SK-N-SH (cell line): Measurements from ENCODE around the gene CRYBA2. TPM values are rescaled to one million over a fixed set of nuclear protein-coding genes. Genes with fewer than 3 reads are reported as not detected.
A peak's percentile ranks its signal among the peaks of the same experiment; 100 is the strongest.

ENCODE experiments used
- CTCF ChIA-PET: fragments of 300-600, 350-600 bp; formaldehyde crosslinking; extraction: SDS; loops from one replicate; lab custom pipeline; 2021; lab: Yijun Ruan, JAX
- POLR2A ChIA-PET: fragments of 350-600 bp; sonication (Branson Sonifier 250); formaldehyde crosslinking; extraction: SDS; loops from one replicate; lab custom pipeline; 2020; ENCODE audit warnings: antibody characterized with exemption, inconsistent platforms; lab: Yijun Ruan, JAX
- DNase-seq: peaks from one replicate; pipeline ENCODE4 v3.0.0; 2012
- H2AFZ ChIP-seq: fragments of 200-600 bp; sonication (generic); 2 replicates; pipeline ENCODE4 v1.8.1; 2016; ENCODE audit warnings: antibody characterized with exemption, mild to moderate bottlenecking, low read depth
- H3F3A ChIP-seq: fragments of 200-600 bp; sonication (generic); replicated peaks from 2 replicates; pipeline ENCODE3; 2016; ENCODE audit warnings: antibody characterized with exemption, mild to moderate bottlenecking; ENCODE audit not compliant: insufficient read depth
- H3K27ac ChIP-seq, 2 experiments: fragments of 200-500 bp in 1 of 2; fragments of 200-600 bp in 1 of 2; sonication (Bioruptor generic) in 1 of 2; sonication (generic), shearing (Covaris generic) in 1 of 2; 2 replicates each; pipeline versions ENCODE4 v1.5.1 to v1.6.1; 2014 to 2016; ENCODE audit warnings: low read depth in 2 of 2, inconsistent platforms in 1 of 2, low read length in 1 of 2, mild to moderate bottlenecking in 1 of 2, mixed read lengths in 1 of 2
- H3K27me3 ChIP-seq: fragments of 200-600 bp; sonication (generic), shearing (Covaris generic); 2 replicates; pipeline ENCODE4 v1.6.1; 2016; ENCODE audit warnings: mixed run types; ENCODE audit not compliant: insufficient read depth
- H3K36me3 ChIP-seq, 2 experiments: fragments of 200-500 bp in 1 of 2; fragments of 200-600 bp in 1 of 2; sonication (Bioruptor generic) in 1 of 2; sonication (generic) in 1 of 2; replicated peaks in 1 of 2; 2 replicates each; pipeline versions ENCODE3 to v1.5.1; 2014 to 2016; ENCODE audit warnings: low read length in 1 of 2, mild to moderate bottlenecking in 1 of 2; ENCODE audit not compliant: insufficient read depth in 2 of 2, control insufficient read depth in 1 of 2
- H3K4me1 ChIP-seq, 2 experiments: fragments of 200-500 bp in 1 of 2; fragments of 200-600 bp in 1 of 2; sonication (Bioruptor generic) in 1 of 2; sonication (generic), shearing (Covaris generic) in 1 of 2; 2 replicates each; pipeline versions ENCODE4 v1.5.1 to v1.6.1; 2014 to 2016; ENCODE audit warnings: low read depth in 1 of 2, low read length in 1 of 2, mixed run types in 1 of 2; ENCODE audit not compliant: insufficient read depth in 2 of 2, control insufficient read depth in 1 of 2
- H3K4me2 ChIP-seq: fragments of 200-600 bp; sonication (generic), shearing (Covaris generic); 2 replicates; pipeline ENCODE4 v1.6.1; 2017; ENCODE audit warnings: mixed run types
- H3K4me3 ChIP-seq, 2 experiments: fragments of 200-500 bp in 1 of 2; fragments of 200-600 bp in 1 of 2; sonication (Bioruptor generic) in 1 of 2; sonication (generic), shearing (Covaris generic) in 1 of 2; 2 replicates each; pipeline versions ENCODE4 v1.5.1 to v1.8.1; 2014 to 2016; ENCODE audit warnings: low read depth in 2 of 2, inconsistent platforms in 1 of 2, low read length in 1 of 2, mild to moderate bottlenecking in 1 of 2, mixed read lengths in 1 of 2, moderate library complexity in 1 of 2
- H3K79me2 ChIP-seq: fragments of 200-600 bp; sonication (generic); 2 replicates; pipeline ENCODE4 v1.8.1; 2017; ENCODE audit warnings: mild to moderate bottlenecking; ENCODE audit not compliant: insufficient read depth
- H3K9ac ChIP-seq: fragments of 200-600 bp; sonication (generic); 2 replicates; pipeline ENCODE4 v1.6.1; 2017; ENCODE audit warnings: mixed run types
- H3K9me2 ChIP-seq: fragments of 200-600 bp; sonication (generic); 2 replicates; pipeline ENCODE4 v1.6.1; 2017; ENCODE audit warnings: mixed run types
- H3K9me3 ChIP-seq: fragments of 200-600 bp; sonication (generic); 2 replicates; pipeline ENCODE4 v1.6.1; 2017; ENCODE audit warnings: mixed run types, mild to moderate bottlenecking, moderate library complexity
- H4K20me1 ChIP-seq: fragments of 200-600 bp; sonication (generic); 2 replicates; pipeline ENCODE4 v1.6.1; 2017; ENCODE audit warnings: mild to moderate bottlenecking, mixed run types; ENCODE audit not compliant: insufficient read depth
- CTCF ChIP-seq: fragments of 200-600 bp; sonication (generic); IDR thresholded peaks from 2 replicates; pipeline ENCODE4 v1.6.1; 2017; ENCODE audit warnings: antibody characterized with exemption, mild to moderate bottlenecking, moderate library complexity
- ELF1 ChIP-seq: IDR thresholded peaks from 2 replicates; pipeline ENCODE4 v1.4.0; 2012
- EZH2phosphoT487 ChIP-seq: fragments of 200-600 bp; sonication (generic); IDR thresholded peaks from 2 replicates; pipeline ENCODE4 v1.6.1; 2017; ENCODE audit warnings: low read depth, mixed run types, mild to moderate bottlenecking, antibody characterized with exemption, moderate library complexity, borderline replicate concordance
- FOSL2 ChIP-seq: IDR thresholded peaks from 2 replicates; pipeline ENCODE4 v1.4.0; 2012; ENCODE audit warnings: low read depth, mild to moderate bottlenecking, moderate library complexity, borderline replicate concordance
- FOXJ3 ChIP-seq: sonication (generic); formaldehyde crosslinking; IDR thresholded peaks from 2 replicates; pipeline ENCODE4 v1.5.1; 2020; ENCODE audit warnings: mild to moderate bottlenecking, missing genetic modification reagents
- FOXM1 ChIP-seq: IDR thresholded peaks from 2 replicates; pipeline ENCODE4 v1.4.0; 2012; ENCODE audit warnings: low read depth, mild to moderate bottlenecking
- GABPA ChIP-seq: IDR thresholded peaks from 2 replicates; pipeline ENCODE4 v1.4.0; 2012; ENCODE audit warnings: low read depth, mild to moderate bottlenecking
- GATA2 ChIP-seq: sonication (generic); formaldehyde crosslinking; IDR thresholded peaks from 2 replicates; pipeline ENCODE4 v1.5.0; 2020; ENCODE audit warnings: mild to moderate bottlenecking, missing genetic modification reagents
- IRF3 ChIP-seq: fragments of 150-350 bp; IDR thresholded peaks from 2 replicates; pipeline ENCODE4 v1.6.1; 2016; ENCODE audit warnings: mild to moderate bottlenecking, low read depth, low read length
- JUND ChIP-seq: IDR thresholded peaks from 2 replicates; pipeline ENCODE4 v1.4.0; 2012
- MEF2A ChIP-seq: IDR thresholded peaks from 2 replicates; pipeline ENCODE4 v1.4.0; 2012; ENCODE audit warnings: low read depth, borderline replicate concordance
- MXI1 ChIP-seq: IDR thresholded peaks from 2 replicates; pipeline ENCODE4 v1.6.1; 2012; ENCODE audit warnings: mild to moderate bottlenecking, low read depth, low read length, improper control_type of control experiment
- POLR2AphosphoS5 ChIP-seq: IDR thresholded peaks from 2 replicates; pipeline ENCODE4 v1.6.1; 2012; ENCODE audit warnings: low read depth, low read length
- RAD21 ChIP-seq: IDR thresholded peaks from 2 replicates; pipeline ENCODE4 v1.6.1; 2012; ENCODE audit warnings: mild to moderate bottlenecking, low read length
- SMC3 ChIP-seq: IDR thresholded peaks from 2 replicates; pipeline ENCODE4 v1.6.1; 2012; ENCODE audit warnings: low read depth, low read length, improper control_type of control experiment
- WGBS: methylation state at CpG from one replicate; pipeline ENCODE4 v1.1.6; 2017; ENCODE audit warnings: low lambda C conversion rate; 5-methylcytosine and 5-hydroxymethylcytosine counted together
- polyA plus RNA-seq, 3 experiments: library from polyadenylated mRNA; depleted of rRNA; stranded (reverse); fragments of >200 nt; gene quantifications; 2 replicates each; pipeline ENCODE4 v1.2.3, GENCODE V29; 2012
- TF ChIP-seq, protein P1 (sequence below): IDR thresholded peaks from 2 replicates; pipeline ENCODE4 v1.4.0; 2012; ENCODE audit warnings: low read depth, borderline replicate concordance
- TF ChIP-seq, protein P2 (sequence below): IDR thresholded peaks from 2 replicates; pipeline ENCODE4 v1.6.1; 2012; ENCODE audit warnings: mild to moderate bottlenecking, low read depth, low read length, moderate library complexity

CRYBA2 gene
- polyA plus RNA-seq, 1 of the 3 experiments (the other 2 are of a cell fraction): not detected

DNA sequence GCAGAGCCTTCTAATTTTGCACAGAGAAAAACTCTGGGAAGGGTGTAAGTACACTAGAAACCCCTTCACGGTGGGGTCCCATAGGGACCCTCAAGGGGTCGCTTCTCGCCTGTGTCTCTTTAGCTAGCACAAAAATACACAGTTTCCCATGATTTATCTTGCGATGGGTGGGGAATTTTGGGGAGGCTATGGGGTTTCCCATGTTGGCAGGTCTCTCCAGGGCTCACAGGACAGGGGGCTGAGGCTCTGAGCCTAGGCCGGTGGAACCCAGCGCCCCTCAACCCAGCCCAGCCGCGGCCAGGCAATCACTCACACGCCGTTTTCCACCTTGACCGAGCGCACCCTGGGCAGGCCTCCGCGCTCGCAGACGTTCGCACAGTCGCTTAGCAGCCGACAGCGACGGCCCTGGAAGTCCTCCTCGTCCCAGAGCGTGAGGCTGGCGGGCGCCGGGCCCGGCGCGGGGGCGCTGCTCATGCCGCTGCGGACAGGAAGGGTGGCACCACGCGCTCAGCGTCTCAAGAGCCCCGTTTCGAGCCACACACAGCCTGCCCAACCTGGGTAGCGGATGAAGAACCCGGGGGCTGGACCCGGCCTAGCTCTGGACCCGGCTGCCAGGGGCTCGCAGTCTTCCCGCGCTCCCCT, 398 bp downstream of the CRYBA2 start:
- Histone ChIP-seq H3K9me3 (no peaks in the 10 kb centered on the region), H3K4me3 (no peak overlapping the region)

GRCh38 chr2:218992196-218992595, 1.0 kb downstream of the CRYBA2 start:
- peak; percentile 6 for DNase-seq
- H3K4me3 ChIP-seq: no peak overlapping the region
- H3K9me2 ChIP-seq: no peaks in the 10 kb centered on the region
- no peak overlapping the region for H3K9ac ChIP-seq
- ChIA-PET POLR2A (interaction anchor here (0.9 to 1.9 kb wide), 3 partner anchors 8 to 83 kb away, joined by 3 to 7 read pairs (median 4); partner anchors contain the start of gene FEV), CTCF (interaction anchor here (0.9 to 10.9 kb wide), 7 partner anchors 10 to 168 kb away, joined by 3 to 183 read pairs (median 8); partner anchors contain the start of genes FEV and NHEJ1)
- no peaks in the 10 kb centered on the region for H3K79me2 ChIP-seq
- 46% methylated on average over 5 of the region's 7 CpGs for WGBS
- peaks cover 0 to 27% of the 10 kb centered on the region in 2 experiments; a peak in 1 of 4 replicates for H3K4me1 ChIP-seq
- no peaks in the 10 kb centered on the region for H3F3A ChIP-seq
- H3K9me3 ChIP-seq: no peaks in the 10 kb centered on the region
- H4K20me1 ChIP-seq: no peaks in the 10 kb centered on the region
- peak overlapping the region in 1 of 2 experiments; percentile 60; a peak in 1 of 4 replicates for H3K27ac ChIP-seq
- H3K4me2 ChIP-seq: no peak overlapping the region
- no peaks in the 10 kb centered on the region for H3K27me3 ChIP-seq
- no peaks in the 10 kb centered on the region for H3K36me3 ChIP-seq
- no peak overlapping the region for H2AFZ ChIP-seq
- TF ChIP-seq GABPA: no peak
- no peak for TF ChIP-seq RAD21
- TF ChIP-seq FOXM1: no peak
- no peak for TF ChIP-seq SMC3
- TF ChIP-seq EZH2phosphoT487: no peak
- TF ChIP-seq, protein P1, sequence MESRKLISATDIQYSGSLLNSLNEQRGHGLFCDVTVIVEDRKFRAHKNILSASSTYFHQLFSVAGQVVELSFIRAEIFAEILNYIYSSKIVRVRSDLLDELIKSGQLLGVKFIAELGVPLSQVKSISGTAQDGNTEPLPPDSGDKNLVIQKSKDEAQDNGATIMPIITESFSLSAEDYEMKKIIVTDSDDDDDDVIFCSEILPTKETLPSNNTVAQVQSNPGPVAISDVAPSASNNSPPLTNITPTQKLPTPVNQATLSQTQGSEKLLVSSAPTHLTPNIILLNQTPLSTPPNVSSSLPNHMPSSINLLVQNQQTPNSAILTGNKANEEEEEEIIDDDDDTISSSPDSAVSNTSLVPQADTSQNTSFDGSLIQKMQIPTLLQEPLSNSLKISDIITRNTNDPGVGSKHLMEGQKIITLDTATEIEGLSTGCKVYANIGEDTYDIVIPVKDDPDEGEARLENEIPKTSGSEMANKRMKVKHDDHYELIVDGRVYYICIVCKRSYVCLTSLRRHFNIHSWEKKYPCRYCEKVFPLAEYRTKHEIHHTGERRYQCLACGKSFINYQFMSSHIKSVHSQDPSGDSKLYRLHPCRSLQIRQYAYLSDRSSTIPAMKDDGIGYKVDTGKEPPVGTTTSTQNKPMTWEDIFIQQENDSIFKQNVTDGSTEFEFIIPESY: no peak
- TF ChIP-seq MEF2A: no peak
- TF ChIP-seq, protein P2, sequence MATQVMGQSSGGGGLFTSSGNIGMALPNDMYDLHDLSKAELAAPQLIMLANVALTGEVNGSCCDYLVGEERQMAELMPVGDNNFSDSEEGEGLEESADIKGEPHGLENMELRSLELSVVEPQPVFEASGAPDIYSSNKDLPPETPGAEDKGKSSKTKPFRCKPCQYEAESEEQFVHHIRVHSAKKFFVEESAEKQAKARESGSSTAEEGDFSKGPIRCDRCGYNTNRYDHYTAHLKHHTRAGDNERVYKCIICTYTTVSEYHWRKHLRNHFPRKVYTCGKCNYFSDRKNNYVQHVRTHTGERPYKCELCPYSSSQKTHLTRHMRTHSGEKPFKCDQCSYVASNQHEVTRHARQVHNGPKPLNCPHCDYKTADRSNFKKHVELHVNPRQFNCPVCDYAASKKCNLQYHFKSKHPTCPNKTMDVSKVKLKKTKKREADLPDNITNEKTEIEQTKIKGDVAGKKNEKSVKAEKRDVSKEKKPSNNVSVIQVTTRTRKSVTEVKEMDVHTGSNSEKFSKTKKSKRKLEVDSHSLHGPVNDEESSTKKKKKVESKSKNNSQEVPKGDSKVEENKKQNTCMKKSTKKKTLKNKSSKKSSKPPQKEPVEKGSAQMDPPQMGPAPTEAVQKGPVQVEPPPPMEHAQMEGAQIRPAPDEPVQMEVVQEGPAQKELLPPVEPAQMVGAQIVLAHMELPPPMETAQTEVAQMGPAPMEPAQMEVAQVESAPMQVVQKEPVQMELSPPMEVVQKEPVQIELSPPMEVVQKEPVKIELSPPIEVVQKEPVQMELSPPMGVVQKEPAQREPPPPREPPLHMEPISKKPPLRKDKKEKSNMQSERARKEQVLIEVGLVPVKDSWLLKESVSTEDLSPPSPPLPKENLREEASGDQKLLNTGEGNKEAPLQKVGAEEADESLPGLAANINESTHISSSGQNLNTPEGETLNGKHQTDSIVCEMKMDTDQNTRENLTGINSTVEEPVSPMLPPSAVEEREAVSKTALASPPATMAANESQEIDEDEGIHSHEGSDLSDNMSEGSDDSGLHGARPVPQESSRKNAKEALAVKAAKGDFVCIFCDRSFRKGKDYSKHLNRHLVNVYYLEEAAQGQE: no peak
- no peak for TF ChIP-seq FOXJ3
- TF ChIP-seq GATA2: no peak
- no peak for TF ChIP-seq CTCF
- no peak for TF ChIP-seq JUND
- TF ChIP-seq FOSL2: no peak

More for the DNA sequence above, 398 bp downstream of the CRYBA2 start:
- no peak overlapping the region for H3K4me2 ChIP-seq
- H3K4me1 ChIP-seq: peaks cover 0 to 33% of the 10 kb centered on the region in 2 experiments; a peak in 1 of 4 replicates
- no peaks in the 10 kb centered on the region for H3K9me2 ChIP-seq
- H3K9ac ChIP-seq: no peak overlapping the region
- no peak for TF ChIP-seq FOXJ3
- no peak for TF ChIP-seq SMC3
- no peak for TF ChIP-seq EZH2phosphoT487
- TF ChIP-seq MXI1: no peak
- no peak for TF ChIP-seq ELF1
- no peak for TF ChIP-seq IRF3
- no peak for TF ChIP-seq POLR2AphosphoS5
- H2AFZ ChIP-seq: no peak overlapping the region
- peak; percentile 21 for DNase-seq
- POLR2A ChIA-PET: interaction anchor here (1.1 to 1.9 kb wide), 2 partner anchors 8 to 10 kb away, joined by 3 to 7 read pairs; partner anchors contain the start of gene FEV
- CTCF ChIA-PET: interaction anchor here (0.7 to 10.9 kb wide), 8 partner anchors 11 to 168 kb away, joined by 3 to 183 read pairs (median 6); partner anchors contain the start of genes FEV and NHEJ1
- no peaks in the 10 kb centered on the region for H3K79me2 ChIP-seq
- 85% methylated on average over 27 of the region's 44 CpGs for WGBS
- H3K27me3 ChIP-seq: no peaks in the 10 kb centered on the region
- no peaks in the 10 kb centered on the region for H3F3A ChIP-seq
- no peak overlapping the region for H3K27ac ChIP-seq
- H3K36me3 ChIP-seq: no peaks in the 10 kb centered on the region
- H4K20me1 ChIP-seq: no peaks in the 10 kb centered on the region
